Measurements from ENCODE around the gene SMAP2.

The SMAP2 gene

DNA sequence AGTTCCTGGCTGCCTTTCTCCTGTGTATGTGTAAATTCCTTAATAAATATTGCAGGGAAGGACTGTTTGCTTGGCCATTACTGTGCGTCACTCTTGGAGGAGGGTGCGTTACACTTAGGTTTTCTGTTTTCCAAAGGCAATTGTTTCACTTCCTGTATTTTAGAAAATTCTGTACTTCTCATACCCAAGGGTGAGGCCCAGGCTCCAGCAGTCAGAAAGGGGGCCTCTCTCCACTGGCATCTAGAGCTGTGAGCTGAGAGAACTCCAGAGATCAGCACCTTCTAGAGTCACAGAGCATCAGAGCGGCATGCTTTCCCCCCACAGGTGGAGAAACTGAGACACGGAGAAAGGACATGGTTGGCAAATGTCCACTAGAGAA lies 49.7 kb downstream of the SMAP2 start:
- no peak for DNase-seq

DNA sequence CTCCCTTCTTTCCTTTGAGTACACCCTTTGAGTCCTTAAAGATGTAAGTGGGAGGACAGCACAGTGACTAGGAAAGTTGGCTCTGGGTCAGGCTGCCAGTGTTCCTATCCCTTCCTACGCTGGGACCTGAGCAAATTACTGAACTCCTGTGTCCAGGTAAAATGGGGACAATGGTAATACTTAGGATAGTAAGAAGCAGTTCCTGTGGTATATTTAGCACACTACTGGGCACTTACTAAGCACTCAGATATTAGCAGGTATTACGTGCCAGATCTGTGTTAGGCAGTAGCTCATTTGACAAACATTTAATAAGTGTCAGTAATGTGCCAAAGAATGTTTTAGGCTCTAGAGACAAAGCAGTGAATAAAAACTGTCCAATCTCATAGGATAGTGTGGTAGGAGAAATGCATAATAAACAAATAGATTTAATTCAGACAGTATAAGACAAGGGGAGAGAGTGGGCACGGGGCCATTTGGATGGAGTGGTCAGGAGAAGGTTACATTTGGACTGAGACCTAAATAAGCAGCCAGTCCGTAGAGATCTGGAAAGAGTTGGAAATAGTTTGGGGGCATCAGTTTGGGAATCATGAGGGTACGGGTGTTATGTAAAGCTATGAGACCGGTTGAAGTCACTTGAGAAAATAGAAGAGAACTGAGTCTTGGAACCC lies 50.6 kb downstream of the SMAP2 start:
- no peak for DNase-seq

DNA sequence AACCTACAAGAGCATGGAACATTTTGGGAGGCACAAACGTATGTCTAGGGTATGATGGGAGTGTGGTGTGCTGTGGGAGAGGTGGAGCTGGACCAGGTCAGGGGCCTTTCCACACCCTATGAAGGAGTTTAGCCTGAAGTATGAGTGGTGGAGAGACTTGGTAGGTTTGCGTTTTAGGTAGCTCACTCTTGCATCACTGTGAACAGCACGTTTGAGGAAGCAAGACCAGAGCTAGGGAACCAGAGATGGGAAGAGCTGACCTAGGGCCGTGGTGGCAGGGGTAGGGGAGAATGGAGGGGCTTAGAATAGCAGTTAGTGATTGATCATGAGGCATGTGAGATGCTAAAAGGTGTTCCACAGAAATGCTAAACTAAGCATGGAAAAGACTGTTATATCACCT lies 51.7 kb downstream of the SMAP2 start:
- DNase-seq, result no peak

DNA sequence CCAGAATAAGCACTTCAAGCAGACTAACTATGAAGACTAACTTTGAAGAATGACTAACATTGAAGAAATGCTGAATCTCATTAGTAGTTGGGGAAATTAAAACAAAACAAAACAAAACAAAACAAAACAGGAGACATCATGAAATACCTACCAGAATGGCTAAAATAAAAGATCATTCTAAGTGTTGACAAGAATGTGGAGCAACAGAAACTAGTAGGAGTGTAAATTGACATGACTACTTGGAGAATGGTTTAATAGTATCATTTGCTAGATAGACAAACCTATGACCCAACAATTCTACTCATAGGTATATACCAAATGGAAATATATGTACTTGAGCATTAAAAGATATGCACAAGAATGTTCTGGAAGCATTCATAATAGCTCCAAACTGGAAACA lies 57.9 kb downstream of the SMAP2 start:
- DNase-seq, result no peak

DNA sequence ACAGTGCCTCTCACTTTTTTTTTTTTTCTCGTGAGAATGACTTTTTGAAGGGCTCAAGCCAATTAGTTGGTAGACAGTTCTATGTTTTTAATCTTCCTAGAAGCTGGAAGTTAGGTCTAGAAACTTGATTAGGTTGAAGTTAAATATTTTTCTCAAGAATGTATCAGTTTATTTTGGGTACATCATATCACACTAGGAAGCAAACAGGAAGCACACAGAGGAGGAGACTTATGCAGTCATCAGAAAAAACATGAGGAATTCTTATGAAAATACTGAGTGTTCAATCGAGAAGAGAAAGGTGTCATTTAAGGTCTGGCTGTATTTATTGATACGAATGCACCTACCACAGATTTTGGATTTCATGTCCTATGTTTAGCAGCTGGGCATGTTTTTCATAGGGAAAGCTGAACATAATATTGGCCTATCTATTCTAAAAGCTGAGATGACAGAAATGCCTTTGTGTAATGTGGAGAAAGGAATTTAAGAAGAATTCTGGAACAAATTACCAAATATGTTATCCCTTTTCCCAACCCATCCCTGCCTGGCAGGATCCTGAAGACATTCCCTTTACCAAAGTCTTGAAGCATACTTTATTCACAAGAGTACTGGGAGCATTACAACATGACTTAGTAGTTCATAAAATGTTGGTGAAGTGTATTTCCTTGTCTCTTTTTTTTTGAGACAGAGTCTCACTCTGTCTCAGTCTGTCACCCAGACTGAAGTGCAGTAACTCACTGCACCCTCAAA lies 59.3 kb downstream of the SMAP2 start:
- DNase-seq, result no peak

DNA sequence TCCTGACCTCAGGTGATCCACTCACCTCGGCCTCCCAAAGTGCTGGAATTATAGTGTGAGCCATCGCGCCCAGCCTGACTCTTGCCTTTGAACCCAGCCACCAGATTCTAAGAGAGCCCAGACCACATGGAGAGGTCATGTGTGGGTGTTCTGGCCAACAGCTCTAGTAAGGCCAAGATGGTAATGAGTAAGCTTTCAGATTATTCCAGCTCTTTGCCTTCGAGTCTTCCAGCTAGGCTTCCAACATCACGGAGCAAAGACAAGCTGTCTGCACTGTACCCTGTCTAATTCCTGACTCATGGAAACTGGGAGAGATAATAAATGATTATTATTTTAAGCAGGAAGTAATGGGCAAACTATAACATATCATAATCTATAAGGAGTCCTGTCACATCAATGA lies 61.9 kb downstream of the SMAP2 start:
- DNase-seq, result no peak

DNA sequence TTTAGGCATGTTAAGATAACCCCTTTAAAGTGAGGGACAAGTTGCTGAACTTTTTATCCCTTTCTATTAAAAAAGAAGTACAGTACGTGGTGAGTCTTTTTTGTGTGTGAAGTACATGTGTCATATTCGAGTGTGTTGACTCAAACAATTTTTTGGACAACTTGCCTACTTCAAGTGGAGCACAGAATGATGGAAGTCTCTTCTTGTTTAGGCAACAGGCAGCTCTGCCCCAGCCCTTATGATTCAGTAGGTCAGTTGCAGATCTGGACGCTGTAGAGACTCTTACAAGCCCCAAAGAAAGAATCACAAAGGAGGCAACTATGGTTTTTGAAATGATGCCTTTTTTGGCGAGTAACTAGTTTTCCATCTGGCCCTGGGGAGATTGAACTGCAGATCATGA lies 62.3 kb downstream of the SMAP2 start:
- no peak for DNase-seq

DNA sequence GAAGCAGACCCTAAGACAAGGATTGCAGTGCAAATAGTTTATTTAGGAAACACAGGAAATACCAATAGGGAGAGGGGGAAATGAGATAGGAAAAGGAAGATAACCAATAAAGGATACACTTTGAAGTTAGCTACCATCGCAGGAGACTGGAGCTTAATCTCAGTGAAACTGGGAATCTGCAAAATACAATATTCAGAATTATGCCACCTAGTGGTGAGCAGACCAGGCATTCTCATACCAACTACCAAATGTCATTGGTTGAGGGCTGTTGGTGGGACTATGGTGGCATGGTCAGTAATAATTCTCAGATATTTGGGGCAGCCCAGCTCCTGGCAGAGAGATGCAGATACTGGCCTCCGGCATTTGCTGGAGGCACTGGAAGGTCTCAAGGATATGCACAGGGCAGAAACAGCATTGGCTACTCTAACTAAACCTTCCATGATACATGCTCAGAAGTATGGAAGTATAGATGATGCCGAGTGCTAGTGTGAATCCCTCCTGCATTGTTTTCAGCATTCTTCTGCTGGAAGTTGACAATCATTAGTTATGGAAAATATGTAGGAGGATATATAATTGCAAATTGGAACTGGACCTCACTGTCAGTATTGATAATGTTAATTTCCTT lies 65.0 kb downstream of the SMAP2 start:
- no peak for DNase-seq

DNA sequence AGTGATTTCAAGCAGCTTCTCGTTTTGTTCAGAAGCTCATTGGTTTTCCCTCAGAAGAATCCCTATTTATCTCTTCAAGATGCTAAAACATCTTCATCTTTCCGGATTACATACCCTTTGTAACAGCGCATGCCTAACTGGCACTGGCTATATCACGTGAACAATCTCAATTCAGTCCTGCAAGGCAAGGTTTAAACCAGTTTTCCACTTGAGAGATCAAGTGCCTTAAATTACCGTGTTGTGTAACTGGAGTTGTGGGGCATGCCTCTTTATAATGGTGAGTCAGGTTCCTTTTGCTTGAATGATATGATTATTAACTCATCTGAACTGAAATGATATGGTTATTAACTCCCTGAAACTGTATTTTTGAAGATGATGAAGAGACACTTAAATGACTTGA lies 65.7 kb downstream of the SMAP2 start:
- DNase-seq, result no peak

DNA sequence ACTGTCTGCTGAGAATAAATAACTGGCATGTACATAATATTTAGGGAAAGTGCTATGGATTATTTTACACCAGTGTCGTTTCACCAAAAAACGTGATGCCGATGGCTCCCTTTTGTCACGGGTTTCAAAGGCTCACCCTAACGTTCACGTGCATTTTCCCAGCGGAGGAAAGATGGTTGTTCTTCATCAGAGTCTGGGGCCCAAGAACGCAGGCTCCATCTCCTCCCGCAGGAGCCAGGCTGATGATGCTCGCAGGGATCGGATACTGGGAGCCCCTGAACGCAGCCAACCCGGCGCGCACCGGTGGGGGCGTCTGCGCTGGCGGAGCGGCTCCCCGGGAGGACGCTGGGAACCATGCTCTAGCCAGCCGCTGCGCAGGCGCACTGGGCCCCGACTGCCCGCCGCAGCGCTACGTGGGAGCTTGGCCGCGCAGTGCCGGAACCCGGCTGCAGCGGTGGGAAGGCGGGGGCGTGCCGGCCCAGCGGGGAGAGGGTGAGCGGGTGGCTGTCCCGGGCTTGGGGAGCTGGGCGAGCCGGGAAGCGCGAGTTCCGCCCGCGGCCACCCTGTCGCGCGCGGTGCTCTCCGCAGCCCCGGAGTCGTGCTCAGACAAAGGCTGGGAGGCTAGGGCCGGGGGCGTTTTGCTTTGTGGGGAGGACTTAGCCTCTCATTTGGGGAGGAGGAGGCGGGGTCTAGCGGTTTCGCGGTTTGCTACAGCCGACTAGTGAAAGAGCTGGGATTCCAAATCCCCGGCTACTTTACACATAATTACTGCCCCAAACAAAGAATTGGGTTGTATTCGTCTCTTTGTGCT lies 76.4 kb downstream of the SMAP2 start, which contains the start of gene ZFP69B:
Gene ZFP69B, plus strand, starts transcription at position 793 of the 811 bp plus-strand sequence. CDS start 486 bp downstream, outside the sequence.
- DNase-seq, result peak; percentile 96

DNA sequence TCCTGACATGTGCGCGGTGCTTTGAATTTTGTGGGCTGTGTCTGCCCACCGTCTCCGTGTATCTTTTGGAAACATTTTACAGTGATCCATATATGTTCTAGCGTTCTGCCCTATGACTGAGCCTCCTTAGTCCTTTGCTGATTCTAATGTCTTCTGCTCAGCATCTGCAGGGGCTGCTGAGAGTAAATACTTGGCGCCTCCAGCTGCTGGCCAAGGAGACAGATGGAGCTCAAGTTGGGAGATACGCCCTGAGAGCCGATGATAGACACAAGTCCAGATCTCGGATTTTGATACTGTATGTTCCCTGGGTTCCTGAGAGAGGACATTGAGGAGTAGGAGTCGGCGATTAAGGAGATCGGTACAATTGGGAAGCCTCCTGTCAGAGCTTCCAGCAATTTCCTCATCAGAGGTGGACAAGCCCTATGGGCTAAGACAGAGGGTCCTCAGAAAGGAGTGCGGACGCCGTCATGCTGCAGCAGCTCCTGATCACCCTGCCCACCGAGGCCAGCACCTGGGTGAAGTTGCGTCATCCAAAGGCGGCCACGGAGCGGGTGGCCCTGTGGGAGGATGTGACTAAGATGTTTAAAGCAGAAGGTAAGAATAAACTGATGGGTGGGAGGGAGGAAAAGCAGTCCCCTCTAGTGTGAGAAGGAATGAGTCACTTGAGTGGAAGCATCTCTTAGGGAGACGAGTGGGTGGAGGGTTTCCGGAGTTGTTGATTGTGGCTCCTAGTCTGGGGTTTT lies 77.1 kb downstream of the SMAP2 start:
- peak; percentile 36 for DNase-seq

DNA sequence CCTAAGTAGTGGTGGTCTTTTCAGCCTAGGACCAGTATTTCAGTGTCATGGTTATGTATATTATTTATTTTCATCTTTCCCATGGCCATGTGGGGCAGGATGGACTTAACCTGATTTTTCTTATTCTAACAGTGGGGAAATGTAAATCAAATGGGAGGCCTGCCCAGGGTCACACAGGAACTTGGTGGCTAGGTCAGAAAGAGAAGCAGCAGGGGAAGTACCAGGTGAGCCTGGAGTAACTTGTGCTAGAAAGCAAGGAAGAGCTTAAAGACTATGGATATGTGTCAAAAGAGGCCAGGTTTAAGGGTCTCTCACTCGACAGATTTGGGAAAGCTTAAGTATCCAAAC lies 77.7 kb downstream of the SMAP2 start:
- DNase-seq, result no peak

DNA sequence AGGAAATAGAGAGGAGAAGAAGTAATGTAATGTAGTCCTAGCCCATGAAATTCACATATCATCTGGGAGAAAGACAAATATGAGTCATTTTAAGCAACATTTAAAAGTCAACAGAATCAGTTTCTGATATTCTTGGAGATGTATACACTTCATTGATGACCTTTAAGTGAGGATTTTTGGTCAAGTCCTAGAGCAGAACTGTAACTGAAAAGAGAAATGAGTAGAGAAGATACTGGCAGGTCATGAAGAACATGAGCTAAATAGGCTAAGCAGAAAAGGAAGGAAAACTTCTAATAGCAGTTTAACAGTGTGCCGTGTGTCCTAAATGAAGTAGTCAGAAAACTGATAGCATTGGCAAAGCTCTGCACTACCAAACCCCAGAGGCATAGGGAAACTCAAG lies 81.3 kb downstream of the SMAP2 start:
- no peak for DNase-seq

DNA sequence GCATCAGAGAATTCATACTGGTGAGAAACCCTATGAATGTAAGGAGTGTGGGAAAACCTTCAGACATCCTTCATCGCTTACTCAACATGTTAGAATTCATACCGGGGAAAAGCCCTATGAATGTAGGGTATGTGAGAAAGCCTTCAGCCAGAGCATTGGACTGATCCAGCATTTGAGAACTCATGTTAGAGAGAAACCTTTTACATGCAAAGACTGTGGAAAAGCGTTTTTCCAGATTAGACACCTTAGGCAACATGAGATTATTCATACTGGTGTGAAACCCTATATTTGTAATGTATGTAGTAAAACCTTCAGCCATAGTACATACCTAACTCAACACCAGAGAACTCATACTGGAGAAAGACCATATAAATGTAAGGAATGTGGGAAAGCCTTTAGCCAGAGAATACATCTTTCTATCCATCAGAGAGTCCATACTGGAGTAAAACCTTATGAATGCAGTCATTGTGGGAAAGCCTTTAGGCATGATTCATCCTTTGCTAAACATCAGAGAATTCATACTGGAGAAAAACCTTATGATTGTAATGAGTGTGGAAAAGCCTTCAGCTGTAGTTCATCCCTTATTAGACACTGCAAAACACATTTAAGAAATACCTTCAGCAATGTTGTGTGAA lies 89.5 kb downstream of the SMAP2 start:
- no peak for DNase-seq

DNA sequence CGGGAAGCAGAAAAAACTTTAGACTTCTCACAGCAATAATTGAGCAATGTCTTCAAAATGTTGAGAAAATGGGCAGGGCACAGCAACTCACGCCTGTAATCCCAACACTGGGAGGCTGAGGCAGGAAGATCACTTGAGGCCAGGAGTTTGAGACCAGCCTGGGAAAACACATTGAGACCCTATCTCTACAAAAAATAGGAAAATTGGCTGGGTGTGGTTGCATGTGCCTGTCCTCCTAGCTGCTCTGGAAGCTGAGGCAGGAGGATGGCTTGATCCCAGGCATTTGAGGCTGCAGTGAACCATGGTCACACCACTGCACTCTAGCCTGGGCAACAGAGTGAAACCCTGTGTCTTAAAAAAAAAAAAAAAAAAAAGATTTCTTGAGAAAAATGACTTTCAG lies 95.8 kb downstream of the SMAP2 start:
- DNase-seq, result no peak

Data from femur (tissue), 1 donor.